HG02798 (cell line): Measurements from ENCODE around the gene ECEL1.
"Not testable (repeated sequence)": the region's sequence is repeated elsewhere in the genome, so short reads cannot be mapped to it uniquely, and the experiment has no call there.

Experiments used
- ATAC-seq: cut with Tn5 transposase; IDR thresholded peaks from one replicate; pipeline ENCODE4 v1.9.1; 2021; ENCODE audit warnings: mild to moderate bottlenecking; ENCODE audit not compliant: unreplicated experiment, poor library complexity

ECEL1 gene

DNA sequence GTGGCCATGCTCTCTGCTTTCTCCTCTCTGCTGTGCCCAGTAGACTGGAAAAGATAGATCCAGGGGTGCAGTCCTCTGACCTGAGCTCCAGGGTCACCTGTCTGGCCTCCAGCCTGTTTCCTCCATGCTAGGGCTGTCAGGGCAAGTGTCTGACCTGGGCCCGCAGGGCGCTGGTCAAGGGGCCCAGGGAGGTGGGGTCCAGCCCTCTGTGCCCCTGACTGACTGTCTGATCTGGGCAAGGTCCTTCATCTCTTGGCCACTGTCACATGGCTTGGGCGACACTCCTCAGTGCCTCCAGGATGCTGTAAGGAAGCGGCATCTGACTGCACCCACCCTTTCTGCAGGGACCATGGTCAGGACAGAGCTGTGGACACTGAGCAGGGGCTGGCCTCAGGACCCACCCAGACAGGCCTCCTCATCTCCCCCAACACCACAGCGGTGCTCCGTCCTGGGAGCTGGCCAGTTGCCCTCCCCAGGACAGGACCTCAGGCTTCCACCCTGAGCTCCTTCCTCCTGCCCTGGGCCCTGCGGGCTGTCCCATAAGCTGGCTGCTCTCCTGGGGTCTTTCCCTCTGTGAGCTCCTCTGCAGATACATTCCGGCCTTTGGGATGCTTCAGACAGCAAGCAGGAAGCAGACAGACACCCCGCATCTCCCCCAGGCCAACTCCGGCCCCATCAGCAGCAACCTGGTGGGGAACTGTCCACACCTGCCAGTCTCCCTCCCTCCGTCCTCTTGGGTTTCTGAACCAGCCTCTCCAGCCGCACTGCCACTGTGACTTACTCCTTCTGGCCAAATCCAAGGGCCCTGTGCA is 52.9 kb downstream of the ECEL1 start:
- ATAC-seq = no peak

GRCh38 chr2:232434091-232434490 is 53.5 kb downstream of the ECEL1 start:
- no peak for ATAC-seq

DNA sequence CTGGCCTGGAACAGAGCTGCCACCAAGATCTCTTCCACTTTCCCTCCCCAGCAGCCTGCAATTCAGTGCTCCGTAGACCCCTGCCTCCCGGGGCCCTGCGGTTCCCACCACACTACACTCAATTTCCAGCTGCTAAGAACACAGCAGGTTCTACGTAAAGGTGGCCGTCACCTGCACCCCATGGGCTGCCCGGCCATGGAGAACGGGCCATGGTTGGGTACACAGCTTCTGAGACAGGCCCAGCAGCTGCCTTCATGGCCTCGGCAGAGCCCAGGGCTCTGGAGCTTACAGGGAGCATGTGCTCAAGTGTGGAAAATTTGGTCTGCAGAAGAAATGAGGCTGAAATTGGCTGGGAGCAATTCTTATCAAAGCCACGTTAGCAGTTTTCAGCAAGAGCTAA is 54.0 kb downstream of the ECEL1 start:
- not testable (repeated sequence) for ATAC-seq

DNA sequence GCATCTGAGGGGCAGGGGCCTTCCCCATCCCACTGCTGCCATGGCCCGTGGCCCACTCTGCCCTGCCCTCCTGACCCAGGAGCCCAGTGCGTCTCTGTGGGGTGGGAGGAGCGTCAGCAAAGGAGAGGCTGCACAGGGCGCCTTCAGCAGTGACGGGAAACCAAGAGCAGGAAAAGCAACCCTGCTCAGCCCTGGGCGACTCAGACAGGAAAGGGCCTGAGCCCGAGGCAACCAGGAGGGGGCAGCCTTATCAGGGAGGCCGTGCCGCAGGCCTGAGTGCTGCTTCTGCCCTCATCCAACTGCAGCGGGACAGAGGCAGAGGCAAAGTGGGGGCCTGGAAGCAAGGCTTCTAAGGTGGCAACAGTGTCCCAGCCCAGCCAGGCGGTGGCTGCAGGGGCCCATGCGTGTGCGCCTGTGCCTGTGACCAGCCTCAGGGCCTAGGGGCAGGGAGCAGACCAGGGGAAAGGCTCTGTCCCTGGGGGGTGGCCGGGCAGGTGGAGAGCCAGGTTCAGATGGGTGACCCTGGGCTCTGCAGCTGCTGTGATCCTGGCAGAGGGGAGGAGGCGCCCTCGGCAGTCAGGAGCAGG is 54.9 kb downstream of the ECEL1 start:
- ATAC-seq = no peak

- ATAC-seq = no peak
These were observed 55.7 kb downstream of the ECEL1 start for GRCh38 chr2:232431705-232432590.
